NCI-H345 treated with DMSO at 0.1 percent for 48 hours (cell line): ENCODE results near the gene FAM50A.
"Not testable (repeated sequence)": the region's sequence is repeated elsewhere in the genome, so short reads cannot be mapped to it uniquely, and the experiment has no call there.

Experiments used
- DNase-seq: peaks from one replicate; lab custom pipeline; 2025; ENCODE audit not compliant: unreplicated experiment; lab: John Stamatoyannopoulos, UW

Gene FAM50A

DNA sequence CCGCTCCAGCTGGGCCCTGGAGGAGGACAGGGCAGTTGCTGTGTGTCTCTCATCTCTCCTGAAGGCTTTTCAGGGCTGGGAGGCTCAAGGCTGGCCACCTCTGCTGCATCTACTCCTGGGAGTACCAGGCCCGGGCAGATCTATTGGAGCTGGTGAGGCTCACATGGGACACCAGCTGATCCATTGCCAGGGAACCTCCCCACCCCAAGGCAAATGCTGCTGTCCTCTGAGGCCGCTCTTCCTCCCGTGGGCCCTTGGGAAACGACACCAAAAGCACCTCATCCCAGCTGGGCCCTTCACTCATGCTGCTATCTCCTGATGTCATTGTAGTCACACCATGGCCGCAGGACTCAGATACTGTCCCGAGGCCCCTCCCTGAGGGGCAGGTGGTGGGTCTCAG lies 38.8 kb downstream of the FAM50A start:
- no peak for DNase-seq

DNA sequence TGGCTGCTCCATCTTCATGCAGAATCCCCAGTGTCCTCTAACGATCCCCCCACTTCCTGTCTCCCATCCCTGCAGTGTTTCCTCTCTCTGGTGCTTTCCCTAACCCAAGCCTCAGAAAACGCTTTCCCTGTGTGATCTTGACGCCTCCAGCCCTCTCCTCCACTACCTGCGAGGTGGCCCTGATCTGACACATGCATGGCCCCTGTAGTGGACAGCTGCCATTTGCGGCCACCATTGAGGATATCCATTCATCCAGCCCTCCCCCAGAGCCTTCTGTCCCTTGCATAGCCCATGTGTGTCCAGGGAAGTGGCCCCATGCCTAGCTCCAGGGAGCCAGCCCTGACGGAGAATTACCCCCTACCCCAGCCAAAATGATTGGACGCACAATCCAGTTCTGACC lies 39.4 kb downstream of the FAM50A start:
- DNase-seq = no peak

DNA sequence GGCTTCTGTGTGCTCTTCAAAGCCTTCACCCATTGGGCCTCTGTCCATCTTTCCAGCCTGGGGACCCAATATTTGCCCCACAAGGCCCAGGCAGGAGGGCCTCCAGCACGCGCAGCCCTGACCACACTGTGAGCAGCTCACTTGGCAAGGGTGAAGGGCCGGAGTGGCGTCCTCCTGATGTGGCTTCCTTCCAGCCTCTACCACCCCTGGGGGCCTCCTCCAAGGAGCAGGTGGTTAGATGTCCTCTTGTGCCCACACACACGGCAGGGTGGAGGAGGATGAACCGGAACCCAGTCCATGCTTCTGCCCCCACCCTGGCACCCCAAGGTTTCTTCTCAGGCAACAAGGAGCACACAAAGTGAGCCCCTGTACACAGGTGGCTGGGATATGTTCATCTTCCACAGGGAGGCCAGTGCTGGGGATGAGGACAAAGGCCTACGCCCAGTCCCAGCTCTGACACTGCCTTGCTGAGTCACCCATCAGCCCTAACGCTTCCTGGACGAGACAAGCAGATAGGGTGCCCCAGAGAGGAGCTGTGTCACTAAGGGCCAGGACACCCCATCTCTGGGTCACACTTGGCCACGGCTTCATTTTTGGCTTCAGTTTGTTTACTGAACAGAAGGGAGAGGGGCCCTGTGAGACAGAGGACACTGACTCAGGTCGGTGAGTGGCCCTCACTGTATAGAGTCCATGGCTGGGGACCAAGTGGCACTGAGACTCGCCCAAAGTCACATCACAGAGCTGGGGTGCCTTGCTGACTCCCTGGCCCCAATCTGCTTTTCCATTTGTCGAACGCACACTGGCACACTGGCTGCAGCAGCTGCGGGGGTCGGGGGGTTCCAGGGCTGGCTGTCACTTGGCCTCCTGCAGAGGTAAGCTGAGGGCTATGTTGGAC lies 40.6 kb downstream of the FAM50A start:
- no peak for DNase-seq

DNA sequence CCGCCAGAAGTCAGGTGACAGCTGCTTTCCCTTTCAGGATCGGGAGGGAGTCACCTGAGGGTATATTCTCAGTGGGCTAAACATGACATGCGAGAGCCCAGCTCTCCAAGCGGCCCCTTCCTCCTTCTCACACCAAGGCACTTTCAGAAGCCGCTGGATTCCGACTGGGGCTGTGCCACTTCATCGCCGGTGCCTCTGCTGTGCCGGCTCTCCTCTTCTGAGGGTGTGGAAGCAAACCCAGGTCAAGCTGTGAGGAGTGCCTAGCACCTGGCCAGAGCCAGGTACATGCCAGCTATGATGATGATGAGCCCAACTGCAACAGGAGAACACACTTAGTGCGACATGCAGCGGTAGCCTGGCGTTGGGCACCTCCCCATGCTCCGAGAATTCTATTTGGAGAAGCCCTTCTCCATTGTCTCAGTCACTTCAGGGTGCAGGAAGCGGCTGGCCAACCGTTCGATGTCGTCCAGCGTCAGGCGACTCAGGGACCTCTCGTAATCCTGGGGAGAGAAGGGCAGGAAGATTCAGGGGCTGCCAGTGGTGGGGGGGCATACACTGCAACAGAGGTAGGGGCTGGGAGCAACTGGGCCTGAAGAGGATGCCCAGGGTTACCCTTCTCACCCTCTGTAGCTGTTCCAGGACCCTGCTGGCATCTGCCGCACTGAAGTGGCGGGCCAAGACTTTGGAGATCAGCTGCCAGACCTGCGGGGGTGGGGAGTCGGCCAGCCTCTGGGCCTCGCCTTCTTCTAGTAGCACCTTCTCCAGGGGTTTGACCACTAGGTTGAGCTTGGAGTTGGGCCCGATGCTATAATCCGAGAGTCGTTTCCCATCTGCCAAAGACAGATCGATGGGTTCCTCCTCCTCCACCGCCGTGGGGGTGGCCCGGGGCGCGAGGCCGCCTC lies 41.5 kb downstream of the FAM50A start:
- no peak for DNase-seq

DNA sequence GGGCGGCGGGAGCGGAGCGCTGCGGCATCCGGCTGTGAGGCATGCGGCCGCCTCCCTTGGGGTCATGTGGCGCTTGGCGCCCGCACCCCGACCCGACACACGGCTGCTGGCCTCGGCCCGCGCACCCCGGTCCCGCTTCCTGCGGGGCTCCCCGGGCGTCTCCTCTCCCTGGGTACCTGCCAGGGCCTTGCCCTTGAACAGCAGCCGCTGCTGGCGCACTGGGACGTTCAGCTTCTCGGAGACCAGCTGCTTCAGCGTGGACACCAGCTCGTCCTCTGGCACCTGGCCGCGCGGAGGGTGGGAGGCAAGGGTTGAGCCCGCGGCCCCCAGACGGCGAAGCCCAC lies 42.1 kb downstream of the FAM50A start:
- no peak for DNase-seq

DNA sequence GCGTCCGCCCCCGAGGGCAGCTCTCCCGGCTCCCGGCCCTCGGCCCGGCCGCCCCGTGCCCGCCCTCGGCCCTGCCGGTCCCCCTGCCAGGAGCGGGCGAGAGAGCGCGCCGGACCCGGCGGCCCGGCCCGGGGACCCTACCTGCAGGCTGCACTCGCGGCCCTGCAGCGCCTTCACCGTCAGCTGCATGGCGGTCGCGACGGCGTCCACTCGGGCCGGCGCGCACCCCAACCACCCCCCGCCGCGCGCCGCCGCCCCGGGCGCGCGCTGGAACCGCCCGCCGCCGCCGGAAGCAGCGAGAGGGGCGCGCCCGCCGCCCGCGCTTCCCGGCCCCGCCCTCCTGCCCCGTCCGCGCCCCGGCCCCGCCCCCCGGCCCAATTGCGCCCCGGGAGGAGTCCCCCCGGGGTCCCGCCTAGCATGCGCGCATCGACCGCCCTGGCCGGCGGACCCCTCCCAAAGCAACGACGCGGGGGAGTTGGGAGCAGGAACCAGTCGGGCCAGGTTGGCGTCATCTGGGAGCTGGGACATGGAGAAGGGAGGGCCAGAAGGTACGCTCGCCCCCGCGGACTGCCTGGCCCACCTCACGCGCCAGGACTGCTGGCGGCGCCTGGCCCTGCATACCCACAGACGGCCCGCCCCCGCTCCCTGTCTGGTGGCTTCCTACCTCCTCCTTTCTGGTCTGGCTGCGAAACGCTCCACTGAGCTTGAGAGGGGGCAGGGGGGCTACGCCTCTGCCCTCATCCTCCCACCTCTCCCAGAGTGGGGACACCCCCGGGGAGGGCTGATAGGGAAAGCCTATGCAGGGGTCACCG lies 42.7 kb downstream of the FAM50A start, which contains the start of gene UBL4A:
TSS of gene UBL4A (minus strand) at position 220 of the 812 bp plus-strand sequence. CDS start at position 189, 31 bp downstream.
- no peak for DNase-seq

DNA sequence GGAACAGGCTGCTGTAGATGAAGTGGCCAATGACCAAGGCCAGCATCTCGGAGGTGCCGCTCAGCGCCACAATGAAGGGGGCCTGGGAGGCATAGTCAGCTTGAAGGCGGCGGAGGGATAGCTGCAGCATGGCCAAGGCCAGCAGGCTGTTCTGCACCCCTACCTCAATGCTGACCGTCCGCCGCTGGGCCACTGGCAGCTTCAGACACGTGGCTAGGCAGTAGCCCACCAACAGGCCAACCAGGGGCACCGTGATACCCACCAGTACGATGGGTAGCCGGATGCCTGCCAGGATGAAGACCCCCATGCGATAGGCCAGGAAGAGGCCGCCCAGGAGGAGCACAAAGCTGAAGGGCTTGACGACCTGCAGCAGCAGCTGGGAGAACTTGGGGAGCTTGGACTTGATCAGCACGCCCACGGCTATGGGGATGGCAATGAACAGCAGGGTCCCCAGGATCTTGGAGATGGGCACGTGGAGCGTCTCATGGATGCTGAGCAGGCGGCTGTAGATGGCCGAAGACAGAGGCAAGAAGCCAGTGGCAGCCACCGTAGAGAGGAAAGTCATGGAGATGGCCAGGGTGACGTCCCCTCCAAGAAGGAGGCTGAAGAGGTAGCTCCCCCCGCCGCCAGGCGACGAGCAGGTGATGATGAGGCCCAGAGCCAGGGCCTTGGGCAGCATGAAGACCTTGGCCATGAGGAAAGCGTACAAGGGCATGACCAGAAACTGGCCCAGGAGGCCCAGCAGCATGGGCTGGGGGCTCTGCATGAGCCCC lies 43.8 kb downstream of the FAM50A start:
- DNase-seq = no peak

DNA sequence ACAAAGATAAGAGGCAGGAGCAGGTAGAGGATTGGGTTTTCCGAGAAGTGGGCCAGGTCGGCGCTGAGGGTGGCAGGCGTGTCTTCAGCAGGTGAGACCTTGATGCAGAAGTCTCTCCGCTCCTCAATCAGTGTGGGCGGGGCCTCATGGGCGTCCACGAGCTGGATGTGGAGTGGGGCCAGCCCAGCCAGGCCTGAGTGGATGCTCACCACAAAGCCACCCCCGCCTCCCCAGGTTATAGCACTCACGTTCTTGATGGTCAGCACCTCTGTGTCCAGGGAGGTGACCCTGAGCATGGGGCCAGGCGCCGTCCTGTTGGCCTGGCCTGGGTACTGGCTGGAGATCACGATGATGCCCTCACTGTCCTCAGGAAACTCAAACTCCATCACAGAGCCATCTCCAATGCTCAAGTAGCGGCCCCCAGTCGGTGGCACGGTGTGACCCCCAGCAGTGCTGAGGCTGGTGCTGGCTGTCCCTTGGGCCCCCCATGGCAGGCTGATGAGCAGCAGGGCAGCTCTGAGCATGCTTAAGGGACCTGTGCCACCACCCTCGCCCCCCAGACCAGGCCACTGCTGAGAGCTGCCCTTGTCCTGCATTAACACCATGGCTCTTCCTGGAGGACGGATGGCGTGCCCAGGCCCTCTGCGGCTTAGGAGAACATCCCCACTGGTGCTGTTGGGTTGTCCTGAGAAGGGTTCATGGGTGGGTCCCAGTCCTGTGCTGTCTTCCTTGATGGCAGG lies 44.6 kb downstream of the FAM50A start:
- no peak for DNase-seq

DNA sequence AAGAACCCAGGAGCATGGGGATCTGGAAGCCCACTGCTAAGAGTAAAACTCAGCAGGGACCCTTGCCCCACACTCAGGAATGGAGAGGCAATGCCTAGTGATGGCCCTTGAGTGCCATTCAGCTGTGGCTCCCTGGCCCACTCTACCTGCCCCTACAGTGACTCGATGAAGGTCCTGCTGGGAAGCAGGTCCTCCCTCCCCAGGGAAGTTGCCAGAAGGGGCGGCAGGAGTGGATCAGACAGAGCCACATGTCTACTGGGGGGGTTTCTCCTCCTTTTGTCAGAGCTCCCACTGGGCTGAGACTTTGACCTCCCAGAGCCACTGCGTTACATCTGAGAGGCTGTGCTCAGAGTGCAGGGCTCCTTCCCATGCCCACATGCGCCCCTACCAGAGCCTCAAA lies 45.2 kb downstream of the FAM50A start:
- no peak for DNase-seq

DNA sequence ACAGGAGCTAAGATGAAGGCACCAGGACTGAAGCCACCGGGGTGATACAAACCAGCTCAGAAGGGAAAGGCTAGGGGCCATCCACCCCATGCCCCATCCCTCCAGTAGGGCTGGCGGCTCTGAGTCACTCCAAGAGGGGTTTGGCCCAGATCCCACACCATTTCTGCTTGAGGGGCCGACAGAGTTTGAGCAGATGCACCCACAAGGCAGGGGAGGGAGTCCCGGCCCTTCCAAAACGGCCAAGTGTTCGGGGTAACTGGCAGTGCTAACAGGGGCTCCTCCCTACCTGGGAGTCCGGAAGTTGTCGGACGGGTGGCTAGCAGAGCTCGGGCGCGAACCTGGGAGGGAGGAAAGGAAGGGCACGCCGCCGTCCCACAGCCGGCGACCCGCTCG lies 46.1 kb downstream of the FAM50A start:
- no peak for DNase-seq

DNA sequence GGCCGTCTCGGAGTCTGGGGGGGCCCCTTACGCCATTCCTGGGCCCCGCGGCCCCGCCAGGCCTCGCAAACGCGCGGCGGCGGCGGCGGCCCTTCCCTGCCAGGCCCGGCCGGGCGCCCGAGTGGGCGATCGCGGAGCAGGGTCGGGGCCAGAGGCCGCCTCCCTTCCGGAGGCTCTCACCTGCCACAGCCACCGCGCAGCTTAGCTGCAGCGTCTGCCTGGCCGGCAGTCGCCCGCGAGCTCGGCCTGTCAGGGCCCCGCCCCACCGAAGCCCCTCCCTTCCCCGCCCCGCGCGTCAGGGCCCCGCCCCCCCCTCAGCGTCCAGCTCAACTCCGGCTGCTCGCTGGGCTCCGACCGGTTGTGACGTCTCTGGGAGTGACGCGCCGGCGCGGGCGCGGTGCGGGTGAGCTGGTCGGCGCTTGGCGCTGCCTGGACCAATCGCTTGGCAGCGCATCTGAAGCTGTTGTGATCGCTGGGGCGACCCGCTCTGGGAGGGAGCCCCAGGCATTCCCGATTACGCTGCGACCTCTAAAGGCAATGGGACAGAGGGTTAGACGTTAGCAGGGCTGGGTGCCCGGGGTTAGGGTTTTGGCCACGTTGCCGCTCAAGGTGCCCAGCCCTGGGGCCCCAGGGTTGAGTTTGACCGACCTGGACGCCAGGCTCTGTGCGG lies 46.6 kb downstream of the FAM50A start, which contains the start of gene SLC10A3:
TSS of gene SLC10A3 (minus strand) at position 216 of the 670 bp plus-strand sequence. CDS start 1,689 bp downstream, outside the sequence.
- DNase-seq = peak; percentile 65

DNA sequence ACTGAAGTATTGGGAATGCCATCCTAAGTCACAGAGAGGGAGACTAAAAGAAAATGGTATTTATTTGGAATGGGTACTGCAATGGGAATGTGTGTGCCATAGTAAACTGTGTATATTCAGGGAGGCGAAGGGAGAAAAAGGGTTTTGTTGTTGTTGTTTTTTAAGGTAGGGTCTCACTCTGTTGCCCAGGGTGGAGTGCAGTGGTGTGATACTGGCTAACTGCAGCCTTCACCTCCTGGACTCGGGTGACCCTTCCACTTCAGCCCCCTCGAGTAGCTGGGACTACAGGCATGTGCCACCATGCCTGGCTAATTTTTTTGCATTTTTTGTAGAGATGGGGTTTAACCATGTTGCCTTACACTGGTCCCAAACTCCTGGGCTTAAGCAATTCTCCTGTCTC lies 50.8 kb downstream of the FAM50A start:
- no peak for DNase-seq

DNA sequence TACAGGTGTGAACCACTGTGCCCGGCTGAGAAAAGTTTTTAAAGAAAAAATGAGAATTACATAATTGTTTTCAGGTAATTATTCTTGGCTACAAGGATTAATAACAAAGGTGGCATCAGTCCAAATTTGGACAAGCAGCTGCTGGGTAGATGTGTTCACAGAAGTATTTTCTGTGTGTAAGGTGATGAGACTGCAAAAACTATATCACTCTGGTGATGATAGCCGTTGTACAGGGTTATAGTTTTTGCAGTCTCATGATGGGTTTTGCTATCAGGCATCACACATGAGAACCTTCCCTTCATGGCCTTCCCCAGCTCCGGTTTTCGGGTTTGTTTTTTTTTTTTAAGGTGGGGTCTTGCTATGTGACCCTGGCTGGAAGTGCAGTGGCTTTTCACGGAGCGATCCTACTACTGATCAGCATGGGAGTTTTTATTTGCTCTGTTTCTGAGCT lies 51.6 kb downstream of the FAM50A start:
- DNase-seq = no peak

DNA sequence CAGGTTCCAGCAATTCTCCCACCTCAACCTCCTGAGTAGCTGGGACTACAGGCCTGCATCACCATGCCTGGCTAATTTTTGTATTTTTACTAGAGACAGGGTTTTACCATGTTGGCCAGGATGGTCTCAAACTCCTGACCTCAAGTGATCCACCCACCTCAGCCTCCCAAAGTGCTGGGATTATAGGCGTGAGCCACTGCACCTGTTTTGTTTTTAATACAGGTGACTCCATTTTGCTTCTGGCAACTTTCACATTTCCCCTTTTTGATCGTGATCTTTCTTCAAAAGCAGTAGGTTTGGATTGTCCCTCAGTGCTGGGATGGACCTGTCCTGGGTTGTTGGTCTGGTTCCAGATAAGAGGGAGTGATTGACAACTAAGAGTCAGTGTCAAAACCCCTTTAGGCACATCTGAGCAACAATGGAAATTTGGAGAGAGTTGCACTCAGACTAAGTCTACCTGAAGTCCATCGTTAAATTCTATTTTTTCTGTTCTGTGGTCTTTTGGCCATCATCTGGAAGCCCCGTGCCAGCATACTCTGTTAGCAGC lies 52.7 kb downstream of the FAM50A start:
- DNase-seq = not testable (repeated sequence)
